HepG2 (cell line): ENCODE results near the gene KLF3. TPM values are rescaled to one million over a fixed set of nuclear protein-coding genes. Genes with fewer than 3 reads are reported as not detected.

ENCODE experiments used
- ATAC-seq: fragments of 200-7000 bp; cut with Tn5 transposase; 3 replicates; pipeline ENCODE4 v1.9.1; 2020; ENCODE audit warnings: mild to moderate bottlenecking, moderate library complexity
- BruUV-seq: library from RNA; stranded (reverse); fragments of 400-500 nt; replicated peaks from 2 replicates; lab custom pipeline; 2021; lab: Mats Ljungman, UMichigan
- CTCF ChIA-PET: fragments of 300-600 bp; formaldehyde crosslinking; extraction: SDS; loops from one replicate; lab custom pipeline; 2021; ENCODE audit warnings: low total read pairs, inconsistent platforms, low intra/inter-chr PET ratio; lab: Yijun Ruan, JAX
- POLR2A ChIA-PET: fragments of 350-600 bp; sonication (Branson Sonifier 250); formaldehyde crosslinking; loops from one replicate; lab custom pipeline; 2020; ENCODE audit warnings: antibody characterized with exemption, inconsistent platforms; lab: Yijun Ruan, JAX
- DNase-seq: peaks from one replicate; pipeline ENCODE4 v3.0.0-alpha.2; 2015; ENCODE audit warnings: low spot score
- FAIRE-seq: peaks from 3 replicates; lab custom pipeline; 2011; peaks lifted over from hg19 to GRCh38; lab: Jason Lieb, UNC
- H2AFZ ChIP-seq: one replicate; pipeline ENCODE4 v1.6.1; 2011; ENCODE audit warnings: low read length, inconsistent platforms
- H3K27ac ChIP-seq: fragments of 300-600 bp; 3 replicates; pipeline ENCODE4 v1.8.0; 2011; ENCODE audit warnings: mixed run types, mild to moderate bottlenecking, mixed read lengths, low read length, inconsistent platforms; ENCODE audit not compliant: insufficient read depth; ENCODE audit errors: extremely low read length
- H3K27me3 ChIP-seq, 2 experiments: fragments of 200-600 bp in 1 of 2; 2 replicates in 1 of 2; 3 replicates in 1 of 2; pipeline versions ENCODE4 v1.6.0 to v1.8.0; 2011; ENCODE audit warnings: low read length in 2 of 2, mild to moderate bottlenecking in 2 of 2, moderate library complexity in 2 of 2, inconsistent platforms in 1 of 2; ENCODE audit not compliant: insufficient read depth in 2 of 2, control insufficient read depth in 1 of 2
- H3K36me3 ChIP-seq, 2 experiments: fragments of 200-600 bp in 1 of 2; replicated peaks in 1 of 2; 2 replicates in 1 of 2; 3 replicates in 1 of 2; pipeline versions ENCODE4 v1.5.1 to v1.8.0; 2011; ENCODE audit warnings: low read length in 2 of 2, inconsistent platforms in 1 of 2; ENCODE audit not compliant: insufficient read depth in 2 of 2, control insufficient read depth in 1 of 2
- H3K4me1 ChIP-seq: 2 replicates; pipeline ENCODE4 v1.5.1; 2012; ENCODE audit warnings: low read length, inconsistent platforms; ENCODE audit not compliant: insufficient read depth
- H3K4me2 ChIP-seq: 2 replicates; pipeline ENCODE4 v1.6.0; 2011; ENCODE audit warnings: low read depth, low read length, inconsistent platforms
- H3K4me3 ChIP-seq, 3 experiments: fragments of 200-600 bp in 1 of 3; sonication (generic), shearing (Covaris generic) in 1 of 3; replicated peaks in 1 of 3; 2 replicates each; pipeline ENCODE4 v1.5.1; 2011 to 2016; ENCODE audit warnings: low read length in 3 of 3, inconsistent platforms in 2 of 3, low read depth in 2 of 3, mild to moderate bottlenecking in 2 of 3, control low read depth in 1 of 3, mixed read lengths in 1 of 3; ENCODE audit not compliant: insufficient read depth in 1 of 3
- H3K79me2 ChIP-seq: one replicate; pipeline ENCODE4 v1.6.1; 2011; ENCODE audit warnings: low read length, inconsistent platforms; ENCODE audit not compliant: insufficient read depth
- H3K9ac ChIP-seq: 2 replicates; pipeline ENCODE4 v1.6.0; 2011; ENCODE audit warnings: mild to moderate bottlenecking, low read depth, low read length, inconsistent platforms; ENCODE audit not compliant: insufficient read depth
- H3K9me3 ChIP-seq: 2 replicates; pipeline ENCODE4 v1.5.1; 2012; ENCODE audit warnings: mild to moderate bottlenecking, low read length
- H4K20me1 ChIP-seq: 2 replicates; pipeline ENCODE4 v1.6.0; 2011; ENCODE audit warnings: inconsistent platforms, mild to moderate bottlenecking, low read length, moderate library complexity; ENCODE audit not compliant: insufficient read depth
- BCLAF1 ChIP-seq: fragments of 450-650 bp; IDR thresholded peaks from 2 replicates; pipeline ENCODE4 v1.6.1; 2017; ENCODE audit warnings: mild to moderate bottlenecking
- FOXP1 ChIP-seq, 2 experiments: fragments of 450-650 bp in 1 of 2; IDR thresholded peaks; 2 replicates each; pipeline ENCODE4 v1.6.1; 2017 to 2018; ENCODE audit warnings: antibody characterized with exemption in 1 of 2
- HOMEZ ChIP-seq: IDR thresholded peaks from 2 replicates; pipeline ENCODE4 v1.6.1; 2016; ENCODE audit warnings: low read depth
- MEIS2 ChIP-seq: sonication (generic); formaldehyde crosslinking; IDR thresholded peaks from 2 replicates; pipeline ENCODE4 v1.9.0; 2021; ENCODE audit warnings: mild to moderate bottlenecking, missing genetic modification reagents
- SOX13 ChIP-seq, 3 experiments: fragments of 450-650 bp in 1 of 3; sonication (generic) in 1 of 3; formaldehyde crosslinking in 1 of 3; IDR thresholded peaks in 2 of 3; conservative IDR thresholded peaks in 1 of 3; 2 replicates each; pipeline versions ENCODE4 v1.5.0 to v1.6.1; 2016 to 2020; ENCODE audit warnings: antibody characterized with exemption in 1 of 3, mild to moderate bottlenecking in 1 of 3, missing compliant biosample characterization in 1 of 3, missing genetic modification reagents in 1 of 3, moderate library complexity in 1 of 3
- SOX5 ChIP-seq: IDR thresholded peaks from 2 replicates; pipeline ENCODE4 v1.6.1; 2016; ENCODE audit warnings: borderline replicate concordance
- SOX6 ChIP-seq, 2 experiments: fragments of 450-650 bp in 1 of 2; sonication (generic) in 1 of 2; formaldehyde crosslinking in 1 of 2; IDR thresholded peaks; 2 replicates each; pipeline versions ENCODE4 v1.4.0 to v1.6.1; 2017 to 2020; ENCODE audit warnings: antibody characterized with exemption in 1 of 2, mild to moderate bottlenecking in 1 of 2, missing genetic modification reagents in 1 of 2
- TOE1 ChIP-seq: sonication (generic); formaldehyde crosslinking; IDR thresholded peaks from 2 replicates; pipeline ENCODE4 v1.4.0; 2020; ENCODE audit warnings: mild to moderate bottlenecking, missing genetic modification reagents
- ZNF362 ChIP-seq: sonication (generic); formaldehyde crosslinking; IDR thresholded peaks from 2 replicates; pipeline ENCODE4 v1.4.0; 2020; ENCODE audit warnings: missing genetic modification reagents, mild to moderate bottlenecking, borderline replicate concordance
- WGBS: methylation state at CpG from one replicate; pipeline ENCODE4 v1.1.6; 2017; ENCODE audit warnings: low lambda C conversion rate; 5-methylcytosine and 5-hydroxymethylcytosine counted together
- in situ Hi-C: cut with HindIII; loops from 2 replicates; pipeline ENCODE4 v1.10.0; 2017; ENCODE audit warnings: low pct_unique_long_range_greater_than_20kb; ENCODE audit not compliant: extremely low pct_ligation_motif_present
- intact Hi-C: fragments of 100-400 bp; cut with micrococcal nuclease; formaldehyde crosslinking; loops from one replicate; pipeline ENCODE4 v1.10.0; 2022; ENCODE audit not compliant: unreplicated experiment
- polyA plus RNA-seq, 8 experiments: library from polyadenylated mRNA; depleted of rRNA in 3 of 8; stranded (reverse) in 7 of 8; unstranded in 1 of 8; fragments of >200 nt; fragmentation: Illumina TruSeq in 4 of 8; extraction: Trizol in 4 of 8; gene quantifications; 2 replicates each; pipeline versions ENCODE4 v1.2.1 to v1.2.3, GENCODE V29; 2011 to 2016; ENCODE audit warnings: low read depth in 4 of 8, missing spikeins in 1 of 8, mixed read lengths in 1 of 8; ENCODE audit not compliant: insufficient read depth in 1 of 8
- total RNA-seq, 5 experiments: library from RNA; depleted of rRNA; stranded (reverse); fragments of >200 nt; fragmentation: Illumina TruSeq; extraction: Trizol; gene quantifications; 2 replicates each; pipeline ENCODE4 v1.2.3, GENCODE V29; 2016; ENCODE audit warnings: low read depth in 1 of 5
- TF ChIP-seq, protein P1 (sequence below): sonication (generic); formaldehyde crosslinking; IDR thresholded peaks from 2 replicates; pipeline ENCODE4 v1.4.0; 2020; ENCODE audit warnings: missing genetic modification reagents, mild to moderate bottlenecking, borderline replicate concordance
- TF ChIP-seq, protein P2 (sequence below): sonication (generic); formaldehyde crosslinking; IDR thresholded peaks from 2 replicates; pipeline ENCODE4 v1.5.0; 2020; ENCODE audit warnings: missing genetic modification reagents

The KLF3 gene
- total and polyA plus RNA-seq, 2 of the 13 experiments (the other 11 are each of a cell fraction or from before 2014, with no cell fraction given): 29.1 to 37.8 TPM

- Histone ChIP-seq H3K4me1 (peaks cover 32% of the 10 kb centered on the region), H3K79me2 (no peaks in the 10 kb centered on the region), H3K4me3 (no peak overlapping the region), H3K4me2 (no peak overlapping the region), H3K36me3 (no peaks in the 10 kb centered on the region), H3K9ac (no peak overlapping the region), H3K9me3 (no peaks in the 10 kb centered on the region), H4K20me1 (no peaks in the 10 kb centered on the region), H3K27ac (no peak overlapping the region), H3K27me3 (no peaks in the 10 kb centered on the region), H2AFZ (no peak overlapping the region)
- ATAC-seq (no peak), FAIRE-seq (no peak), DNase-seq (no peak)
- CTCF ChIA-PET: no interaction called here
- WGBS: 0% methylated on average over 1 of the region's 2 CpGs
- in situ Hi-C loops: no loop called here
- POLR2A ChIA-PET: no interaction called here
- intact Hi-C loops: no loop called here
- BruUV-seq: no TSS peak
- TF ChIP-seq BCLAF1 (no peak), SOX6 (IDR thresholded peaks at IDR 0.05) (no peak), SOX6 (CRISPR knock-in tag; IDR thresholded peaks at IDR 0.05) (peak; percentile 55), FOXP1 (IDR thresholded peaks at IDR 0.05) (no peak), FOXP1 (CRISPR knock-in tag; IDR thresholded peaks at IDR 0.05) (peak; percentile 26; the same call in 1 of the 2 replicates), TOE1 (CRISPR knock-in tag) (no peak), HOMEZ (CRISPR knock-in tag) (no peak), ZNF362 (peak; percentile 60), MEIS2 (CRISPR knock-in tag) (no peak), SOX13 (IDR thresholded peaks at IDR 0.05) (no peak), SOX13 (CRISPR knock-in tag; conservative IDR thresholded peaks at IDR 0.05 in 1 of 2, IDR thresholded peaks at IDR 0.05 in 1 of 2) (peak in 1 of 2 experiments; percentile 64; a peak in 2 of 4 replicates), SOX5 (CRISPR knock-in tag) (peak; percentile 74; the same call in 1 of the 2 replicates)
- TF ChIP-seq, protein P1, sequence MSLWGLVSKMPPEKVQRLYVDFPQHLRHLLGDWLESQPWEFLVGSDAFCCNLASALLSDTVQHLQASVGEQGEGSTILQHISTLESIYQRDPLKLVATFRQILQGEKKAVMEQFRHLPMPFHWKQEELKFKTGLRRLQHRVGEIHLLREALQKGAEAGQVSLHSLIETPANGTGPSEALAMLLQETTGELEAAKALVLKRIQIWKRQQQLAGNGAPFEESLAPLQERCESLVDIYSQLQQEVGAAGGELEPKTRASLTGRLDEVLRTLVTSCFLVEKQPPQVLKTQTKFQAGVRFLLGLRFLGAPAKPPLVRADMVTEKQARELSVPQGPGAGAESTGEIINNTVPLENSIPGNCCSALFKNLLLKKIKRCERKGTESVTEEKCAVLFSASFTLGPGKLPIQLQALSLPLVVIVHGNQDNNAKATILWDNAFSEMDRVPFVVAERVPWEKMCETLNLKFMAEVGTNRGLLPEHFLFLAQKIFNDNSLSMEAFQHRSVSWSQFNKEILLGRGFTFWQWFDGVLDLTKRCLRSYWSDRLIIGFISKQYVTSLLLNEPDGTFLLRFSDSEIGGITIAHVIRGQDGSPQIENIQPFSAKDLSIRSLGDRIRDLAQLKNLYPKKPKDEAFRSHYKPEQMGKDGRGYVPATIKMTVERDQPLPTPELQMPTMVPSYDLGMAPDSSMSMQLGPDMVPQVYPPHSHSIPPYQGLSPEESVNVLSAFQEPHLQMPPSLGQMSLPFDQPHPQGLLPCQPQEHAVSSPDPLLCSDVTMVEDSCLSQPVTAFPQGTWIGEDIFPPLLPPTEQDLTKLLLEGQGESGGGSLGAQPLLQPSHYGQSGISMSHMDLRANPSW (CRISPR knock-in tag): no peak
- TF ChIP-seq, protein P2, sequence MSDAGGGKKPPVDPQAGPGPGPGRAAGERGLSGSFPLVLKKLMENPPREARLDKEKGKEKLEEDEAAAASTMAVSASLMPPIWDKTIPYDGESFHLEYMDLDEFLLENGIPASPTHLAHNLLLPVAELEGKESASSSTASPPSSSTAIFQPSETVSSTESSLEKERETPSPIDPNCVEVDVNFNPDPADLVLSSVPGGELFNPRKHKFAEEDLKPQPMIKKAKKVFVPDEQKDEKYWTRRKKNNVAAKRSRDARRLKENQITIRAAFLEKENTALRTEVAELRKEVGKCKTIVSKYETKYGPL (CRISPR knock-in tag): no peak
Measured at GRCh38 chr4:38623260-38623659, 40.7 kb upstream of the KLF3 start.
